GM23338 (cell line): ENCODE results near the gene BTNL9. TPM values are rescaled to one million over a fixed set of nuclear protein-coding genes. Genes with fewer than 3 reads are reported as not detected.

ENCODE experiments used
- CREB1 ChIP-seq: fragments of 250-450 bp; sonication (Bioruptor Pico); IDR thresholded peaks from 2 replicates; pipeline ENCODE4 v1.5.0; 2020; ENCODE audit warnings: low read depth, mild to moderate bottlenecking, moderate library complexity
- CTCF ChIP-seq, 2 experiments: fragments of 200-600 bp in 1 of 2; sonication (generic) in 1 of 2; conservative IDR thresholded peaks; 2 replicates each; pipeline versions ENCODE4 v1.5.1 to v1.6.1; 2016 to 2017; ENCODE audit warnings: antibody characterized with exemption in 2 of 2, low read depth in 2 of 2, mild to moderate bottlenecking in 2 of 2, moderate library complexity in 1 of 2
- ETS1 ChIP-seq: IDR thresholded peaks from 2 replicates; pipeline ENCODE4 v1.6.1; 2016; ENCODE audit warnings: antibody characterized with exemption
- EZH2phosphoT487 ChIP-seq: fragments of 200-600 bp; sonication (generic); IDR thresholded peaks from one replicate; pipeline ENCODE4 v1.8.1; 2018; ENCODE audit warnings: antibody characterized with exemption; ENCODE audit not compliant: unreplicated experiment
- NANOG ChIP-seq: IDR thresholded peaks from 2 replicates; pipeline ENCODE4 v1.6.1; 2016; ENCODE audit warnings: antibody characterized with exemption, borderline replicate concordance
- POLR2AphosphoS5 ChIP-seq: IDR thresholded peaks from 2 replicates; pipeline ENCODE4 v1.6.1; 2016; ENCODE audit warnings: antibody characterized with exemption, low read depth
- ZNF331 ChIP-seq: fragments of 250-450 bp; sonication (Bioruptor Pico); IDR thresholded peaks from 2 replicates; pipeline ENCODE4 v1.5.0; 2020; ENCODE audit warnings: low read depth, mild to moderate bottlenecking, moderate library complexity
- ZNF462 ChIP-seq: fragments of 250-450 bp; sonication (Bioruptor Pico); IDR thresholded peaks from 2 replicates; pipeline ENCODE4 v1.5.0; 2020; ENCODE audit warnings: mild to moderate bottlenecking, moderate library complexity
- polyA plus RNA-seq: library from polyadenylated mRNA; unstranded; fragments of >200 nt; fragmentation: Nextera tagmentation; extraction: Ambion mirVana; gene quantifications from 2 replicates; pipeline ENCODE4 v1.2.1, GENCODE V29; 2016
- total RNA-seq: library from RNA; depleted of rRNA; stranded (reverse); fragments of >200 nt; shearing (Covaris generic); gene quantifications from 2 replicates; pipeline ENCODE4 v1.2.3, GENCODE V29; 2014

BTNL9 gene
- total and polyA plus RNA-seq, 2 experiments from 2014 or later: 0.21 to 3.4 TPM

- TF ChIP-seq ZNF462 (CRISPR knock-in tag): no peak
- no peak for TF ChIP-seq CTCF (conservative IDR thresholded peaks at IDR 0.05; ENCODE audit: low read depth in 2 of 2)
- no peak for TF ChIP-seq NANOG
- no peak for TF ChIP-seq ETS1
- no peak for TF ChIP-seq ZNF331 (CRISPR knock-in tag)
- no peak for TF ChIP-seq EZH2phosphoT487
- TF ChIP-seq CREB1: no peak
- no peak for TF ChIP-seq POLR2AphosphoS5
Measured at GRCh38 chr5:181005791-181006190, 34.3 kb upstream of the BTNL9 start (continued).
